GM13976 (cell line): ENCODE results near the gene ZWINT.

Experiments
- DNase-seq: peaks from one replicate; pipeline ENCODE4 v3.0.0; 2012; ENCODE audit warnings: low spot score
- CTCF ChIP-seq: IDR thresholded peaks from 2 replicates; pipeline ENCODE4 v1.5.1; 2012; ENCODE audit warnings: borderline replicate concordance, mild to moderate bottlenecking; ENCODE audit not compliant: insufficient read depth; ENCODE audit errors: extremely low read depth, missing control alignments, control extremely low read depth
- in situ Hi-C: fragments of 300-500 bp; cut with MboI; formaldehyde crosslinking; loops from one replicate; pipeline ENCODE4 v1.12.0; 2022; ENCODE audit warnings: low sequenced_read_pairs, mixed read lengths, inconsistent platforms; ENCODE audit not compliant: unreplicated experiment

The ZWINT gene

DNA sequence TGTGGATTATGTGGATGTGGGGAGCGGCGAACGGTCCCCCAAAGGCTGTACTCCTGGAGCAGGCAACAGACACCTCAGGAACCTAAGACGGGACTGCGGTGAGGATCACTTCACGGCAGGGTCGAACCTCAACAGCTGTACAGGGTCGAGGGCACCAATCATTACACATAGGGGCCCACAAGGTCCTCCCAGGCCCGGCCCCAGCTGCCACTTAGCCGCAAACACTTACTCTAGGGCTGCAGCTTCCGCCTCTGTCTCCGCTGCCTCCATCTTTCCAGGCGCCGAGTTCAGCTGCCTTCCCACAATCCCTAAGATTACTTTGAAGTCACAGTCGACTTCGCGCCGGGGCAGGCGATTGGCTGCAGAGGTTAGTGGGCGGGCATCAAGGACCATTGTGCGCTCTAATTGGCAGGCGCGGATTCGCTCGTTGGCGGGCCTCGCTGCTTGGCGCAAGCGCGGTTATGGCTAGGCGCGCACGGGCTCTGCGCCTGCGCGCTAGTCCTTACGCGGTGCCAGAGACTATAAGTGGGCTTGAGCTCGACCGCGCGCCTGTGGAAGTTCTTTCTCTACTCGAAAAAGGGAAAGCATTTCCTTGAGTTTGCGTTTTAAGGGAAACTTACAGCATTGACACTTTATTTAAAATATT, at the start of gene ZWINT:
Gene ZWINT (minus strand): TSS at position 293 of the 646 bp plus-strand sequence. CDS start 23 bp downstream, at position 270.
- peak; percentile 90 for DNase-seq
- in situ Hi-C loops = no loop called here
- no peak for TF ChIP-seq CTCF

GRCh38 chr10:56383806-56384205, 22.7 kb upstream of the ZWINT start:
- no peak for TF ChIP-seq CTCF

GRCh38 chr10:56370217-56371113, 9.4 kb upstream of the ZWINT start:
- no peak for TF ChIP-seq CTCF
- in situ Hi-C loops = no loop called here
- DNase-seq = no peak

More at GRCh38 chr10:56383806-56384205, 22.7 kb upstream of the ZWINT start:
- in situ Hi-C loops = no loop called here
- DNase-seq = no peak

DNA sequence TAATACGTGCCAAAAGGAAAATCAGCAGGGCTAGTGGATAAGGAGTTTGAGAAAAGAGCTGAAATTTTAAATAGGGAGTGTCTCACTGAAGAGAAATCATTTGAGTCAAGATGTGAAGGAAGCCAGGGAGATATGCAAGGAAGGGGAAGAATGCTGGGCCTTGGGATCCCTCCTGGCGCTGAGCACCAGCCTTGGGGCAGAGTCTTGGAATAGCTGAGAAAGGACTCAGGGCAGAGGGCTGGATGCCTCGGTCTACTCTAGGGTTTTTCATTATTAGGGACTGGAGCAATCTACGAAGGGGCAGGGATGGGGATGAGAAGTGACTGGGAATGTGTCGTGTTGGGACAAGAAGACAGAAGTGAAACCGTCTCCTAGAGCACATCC, 484 bp downstream of the ZWINT start:
- DNase-seq = no peak
- TF ChIP-seq CTCF = no peak
- in situ Hi-C loops = no loop called here

GRCh38 chr10:56359837-56360236, 1.2 kb downstream of the ZWINT start:
- in situ Hi-C loops = no loop called here
- no peak for DNase-seq
- no peak for TF ChIP-seq CTCF

- in situ Hi-C loops = no loop called here
- no peak for DNase-seq
- TF ChIP-seq CTCF = no peak
These were observed 4.0 kb downstream of the ZWINT start for GRCh38 chr10:56357018-56357417.
